DMS153 treated with DMSO at 0.1 percent for 48 hours (cell line): ENCODE results near the gene EP400.

Experiments used
- DNase-seq: peaks from one replicate; lab custom pipeline; 2025; ENCODE audit not compliant: unreplicated experiment; lab: John Stamatoyannopoulos, UW

The EP400 gene

GRCh38 chr12:131949431-131950181, at the start of gene EP400:
Gene EP400, plus strand, starts transcription at chr12:131949942. Its CDS starts 10,678 bp downstream, at chr12:131960620.
- peak; percentile 72 for DNase-seq

- DNase-seq, result no peak
Observed at GRCh38 chr12:131900397-131900796, 49.3 kb upstream of the EP400 start.

GRCh38 chr12:131901431-131902331, 48.1 kb upstream of the EP400 start:
- DNase-seq, result no peak

- no peak for DNase-seq
Observed at GRCh38 chr12:131902332-131903241, 47.2 kb upstream of the EP400 start.

GRCh38 chr12:131903270-131904255, 46.2 kb upstream of the EP400 start:
- no peak for DNase-seq

GRCh38 chr12:131904346-131904745, 45.4 kb upstream of the EP400 start:
- DNase-seq, result no peak

GRCh38 chr12:131905081-131905629, 44.6 kb upstream of the EP400 start:
- DNase-seq, result no peak

- no peak for DNase-seq
Observed at GRCh38 chr12:131905630-131906091, 44.1 kb upstream of the EP400 start.

- no peak for DNase-seq
Observed at GRCh38 chr12:131907379-131908091, 42.2 kb upstream of the EP400 start.

GRCh38 chr12:131908092-131909080, 41.4 kb upstream of the EP400 start:
- DNase-seq, result no peak

GRCh38 chr12:131909081-131909751, 40.5 kb upstream of the EP400 start:
- DNase-seq, result no peak

GRCh38 chr12:131909752-131910219, 40.0 kb upstream of the EP400 start:
- DNase-seq, result no peak

GRCh38 chr12:131910302-131911027, 39.3 kb upstream of the EP400 start:
- no peak for DNase-seq

- DNase-seq, result no peak
Observed at GRCh38 chr12:131911028-131911650, 38.6 kb upstream of the EP400 start.

GRCh38 chr12:131911851-131912477, 37.8 kb upstream of the EP400 start:
- no peak for DNase-seq
